Stimulated activated naive B cell treated with anti-CD40 and anti-IgM and Interleukin-4, amounts not matched to agents 10 μg/mL and 1 μg/mL and 100 μg/mL, for 72 hours (primary cell): ENCODE data around the gene FAM83B.
"Not testable (repeated sequence)": the region's sequence is repeated elsewhere in the genome, so short reads cannot be mapped to it uniquely, and the experiment has no call there.

ENCODE experiments used
- ATAC-seq, 2 donors: fragments of 150-1000 bp; cut with Tn5 transposase; replicated peaks; 2 replicates each; pipeline ENCODE4 v1.10.0; 2021; ENCODE audit warnings: moderate library complexity in 1 of 2
- DNase-seq: peaks from one replicate; pipeline ENCODE4 v3.0.0; 2021
- H3K27ac Mint-ChIP-seq: one replicate; pipeline ENCODE4 v1.8.0; 2022; ENCODE audit warnings: mild to moderate bottlenecking, mixed read lengths
- H3K27me3 Mint-ChIP-seq, 2 donors: one replicate each; pipeline ENCODE4 v1.8.0; 2022; ENCODE audit warnings: mixed read lengths in 2 of 2
- H3K36me3 Mint-ChIP-seq, 2 donors: one replicate each; pipeline ENCODE4 v1.8.0; 2022; ENCODE audit warnings: mixed read lengths in 2 of 2, mild to moderate bottlenecking in 1 of 2
- H3K4me1 Mint-ChIP-seq, 2 donors: one replicate each; pipeline ENCODE4 v1.8.0; 2022; ENCODE audit warnings: mixed read lengths in 2 of 2, mild to moderate bottlenecking in 1 of 2
- H3K4me3 Mint-ChIP-seq, 2 donors: one replicate each; pipeline ENCODE4 v1.8.0; 2022; ENCODE audit warnings: mild to moderate bottlenecking in 2 of 2, mixed read lengths in 2 of 2, moderate library complexity in 1 of 2
- H3K9me3 Mint-ChIP-seq, 2 donors: one replicate each; pipeline ENCODE4 v1.8.0; 2022; ENCODE audit warnings: mixed read lengths in 2 of 2, mild to moderate bottlenecking in 1 of 2

The FAM83B gene

GRCh38 chr6:54846243-54846856 lies at the start of gene FAM83B:
FAM83B (plus strand) TSS chr6:54846771; CDS start chr6:54870247, 23,476 bp downstream.
- Mint-ChIP-seq H3K9me3 (peaks cover 0 to 3% of the 10 kb centered on the region in 2 donors), H3K4me1 (no peaks in the 10 kb centered on the region), H3K27me3 (peaks cover 27 to 35% of the 10 kb centered on the region in 2 donors), H3K27ac (no peak within 1 kb of the TSS), H3K4me3 (no peak within 1 kb of the TSS), H3K36me3 (no peaks in the 10 kb centered on the region)
- ATAC-seq (no peak), DNase-seq (no peak)

- H3K36me3 Mint-ChIP-seq, H3K9me3 Mint-ChIP-seq, DNase-seq, H3K27me3 Mint-ChIP-seq, H3K4me1 Mint-ChIP-seq, ATAC-seq, H3K27ac Mint-ChIP-seq, H3K4me3 Mint-ChIP-seq: not testable (repeated sequence)
Measured at GRCh38 chr6:54796918-54797317, 49.7 kb upstream of the FAM83B start.

- H3K27me3 Mint-ChIP-seq = no peaks in the 10 kb centered on the region
- no peaks in the 10 kb centered on the region for H3K36me3 Mint-ChIP-seq
- ATAC-seq (no peak), DNase-seq (no peak)
- peaks cover 5 to 11% of the 10 kb centered on the region in 2 donors for H3K9me3 Mint-ChIP-seq
- H3K4me3 Mint-ChIP-seq = no peak overlapping the region
- no peaks in the 10 kb centered on the region for H3K4me1 Mint-ChIP-seq
- no peak overlapping the region for H3K27ac Mint-ChIP-seq
Measured at GRCh38 chr6:54800050-54800600, 46.4 kb upstream of the FAM83B start.

- H3K4me1 Mint-ChIP-seq = no peaks in the 10 kb centered on the region
- peaks cover 5 to 10% of the 10 kb centered on the region in 2 donors for H3K9me3 Mint-ChIP-seq
- no peak overlapping the region for H3K4me3 Mint-ChIP-seq
Measured at GRCh38 chr6:54801244-54801643, 45.3 kb upstream of the FAM83B start.

DNA sequence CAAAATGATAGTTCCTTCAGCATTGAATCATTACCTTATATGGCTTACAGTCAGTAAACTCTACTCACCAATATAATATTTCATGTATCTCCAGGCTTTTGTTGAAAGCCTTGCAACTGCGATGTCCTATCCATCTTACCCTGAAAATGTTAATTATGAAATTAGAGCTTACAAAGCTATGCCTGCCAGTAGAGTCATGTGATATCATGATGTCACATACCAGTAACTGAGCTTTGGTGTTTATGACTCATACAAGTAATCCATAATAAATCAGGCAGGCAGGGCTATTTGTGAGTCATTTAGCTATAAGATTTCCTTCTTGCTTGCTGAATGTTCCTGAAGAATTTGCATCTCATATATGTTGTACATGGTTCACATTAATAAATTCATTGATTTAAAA lies 44.9 kb upstream of the FAM83B start:
- no peaks in the 10 kb centered on the region for H3K4me1 Mint-ChIP-seq

More at GRCh38 chr6:54801244-54801643, 45.3 kb upstream of the FAM83B start:
- no peak for DNase-seq
- no peak overlapping the region for H3K27ac Mint-ChIP-seq
- no peak for ATAC-seq
- no peaks in the 10 kb centered on the region for H3K27me3 Mint-ChIP-seq
- no peaks in the 10 kb centered on the region for H3K36me3 Mint-ChIP-seq

DNA sequence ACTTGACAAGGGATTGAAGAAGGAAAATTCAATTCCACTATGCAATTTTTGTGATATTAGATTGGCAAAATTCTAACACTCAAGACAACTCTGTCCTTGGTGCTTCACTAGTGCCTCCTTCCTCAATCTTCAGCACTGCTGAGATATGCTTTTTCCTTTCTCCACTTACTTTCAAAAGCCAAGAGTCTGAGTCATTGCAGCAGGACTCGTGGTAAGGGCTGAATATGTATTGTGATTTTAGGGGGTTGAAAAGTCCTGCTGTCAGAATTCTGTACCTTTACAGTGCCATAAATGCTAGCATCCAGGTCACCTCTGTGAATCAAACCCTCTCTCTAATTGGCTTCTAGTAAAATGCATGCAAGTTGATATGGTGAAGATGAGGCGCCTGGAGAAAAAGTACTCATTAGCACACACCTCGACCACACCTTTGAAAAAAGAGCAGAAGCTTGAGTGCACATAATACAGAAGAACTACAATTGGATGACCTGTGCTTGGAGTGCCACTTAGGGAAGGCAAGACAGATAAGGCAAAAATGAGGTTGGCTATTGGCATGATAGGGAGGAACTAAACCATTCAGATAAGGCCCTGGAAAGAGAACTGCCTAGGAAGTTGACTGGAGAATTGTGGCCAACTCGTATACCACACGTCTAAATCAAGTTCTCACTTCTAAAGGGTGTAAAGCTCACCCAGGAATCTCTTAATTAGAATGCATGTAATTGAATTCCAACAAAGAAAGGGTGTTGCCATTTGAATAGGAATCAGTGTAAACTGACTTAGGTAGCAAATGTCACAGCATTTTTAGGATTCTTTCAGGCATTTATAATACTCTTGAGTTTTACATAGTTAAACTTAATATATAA lies 43.6 kb upstream of the FAM83B start:
- Mint-ChIP-seq H3K4me3 (no peak overlapping the region), H3K9me3 (peaks cover 0 to 4% of the 10 kb centered on the region in 2 donors), H3K4me1 (no peaks in the 10 kb centered on the region), H3K36me3 (no peaks in the 10 kb centered on the region), H3K27ac (no peak overlapping the region), H3K27me3 (no peaks in the 10 kb centered on the region)
- ATAC-seq (no peak), DNase-seq (no peak)

More for the DNA sequence above, 44.9 kb upstream of the FAM83B start:
- ATAC-seq = no peak
- Mint-ChIP-seq H3K27ac (no peak overlapping the region), H3K27me3 (no peaks in the 10 kb centered on the region), H3K4me3 (no peak overlapping the region), H3K9me3 (peaks cover under 1 to 5% of the 10 kb centered on the region in 2 donors), H3K36me3 (no peaks in the 10 kb centered on the region)
- DNase-seq = no peak

GRCh38 chr6:54805077-54805476 lies 41.5 kb upstream of the FAM83B start:
- H3K27me3 Mint-ChIP-seq = no peaks in the 10 kb centered on the region
- no peaks in the 10 kb centered on the region for H3K36me3 Mint-ChIP-seq
- ATAC-seq = no peak
- H3K27ac Mint-ChIP-seq = no peak overlapping the region
- no peak overlapping the region for H3K4me3 Mint-ChIP-seq
- H3K9me3 Mint-ChIP-seq = peaks cover 0 to 4% of the 10 kb centered on the region in 2 donors
- no peaks in the 10 kb centered on the region for H3K4me1 Mint-ChIP-seq
- DNase-seq = no peak

GRCh38 chr6:54810147-54810546 lies 36.4 kb upstream of the FAM83B start:
- DNase-seq (no peak), ATAC-seq (no peak)
- Mint-ChIP-seq H3K36me3 (no peaks in the 10 kb centered on the region), H3K9me3 (peaks cover 5 to 6% of the 10 kb centered on the region in 2 donors), H3K27me3 (no peaks in the 10 kb centered on the region), H3K4me1 (no peaks in the 10 kb centered on the region), H3K27ac (no peak overlapping the region), H3K4me3 (no peak overlapping the region)

DNA sequence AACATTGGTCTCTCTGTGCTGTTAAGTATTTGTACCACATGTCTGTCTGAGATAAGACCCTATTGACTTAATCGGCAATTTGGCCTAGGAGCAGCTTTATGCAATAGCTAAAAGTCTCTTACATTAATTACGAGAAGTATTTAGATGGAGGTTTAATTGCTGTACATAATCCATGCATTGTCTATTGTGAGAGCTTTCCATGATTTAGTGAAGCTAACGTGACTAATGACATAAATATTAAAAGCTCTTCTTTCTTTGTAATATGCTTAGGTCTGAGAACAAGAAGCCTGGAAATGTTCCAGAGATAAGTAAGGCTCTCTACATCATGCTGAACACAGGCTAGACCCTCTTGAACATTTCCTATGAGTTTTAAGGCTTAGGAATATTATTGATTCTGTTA lies 32.7 kb upstream of the FAM83B start:
- ATAC-seq (no peak), DNase-seq (no peak)
- no peaks in the 10 kb centered on the region for H3K36me3 Mint-ChIP-seq
- H3K9me3 Mint-ChIP-seq = peaks cover 6 to 9% of the 10 kb centered on the region in 2 donors
- no peak overlapping the region for H3K4me3 Mint-ChIP-seq
- no peaks in the 10 kb centered on the region for H3K27me3 Mint-ChIP-seq
- H3K27ac Mint-ChIP-seq = no peak overlapping the region
- H3K4me1 Mint-ChIP-seq = peaks cover 0 to 2% of the 10 kb centered on the region in 2 donors

DNA sequence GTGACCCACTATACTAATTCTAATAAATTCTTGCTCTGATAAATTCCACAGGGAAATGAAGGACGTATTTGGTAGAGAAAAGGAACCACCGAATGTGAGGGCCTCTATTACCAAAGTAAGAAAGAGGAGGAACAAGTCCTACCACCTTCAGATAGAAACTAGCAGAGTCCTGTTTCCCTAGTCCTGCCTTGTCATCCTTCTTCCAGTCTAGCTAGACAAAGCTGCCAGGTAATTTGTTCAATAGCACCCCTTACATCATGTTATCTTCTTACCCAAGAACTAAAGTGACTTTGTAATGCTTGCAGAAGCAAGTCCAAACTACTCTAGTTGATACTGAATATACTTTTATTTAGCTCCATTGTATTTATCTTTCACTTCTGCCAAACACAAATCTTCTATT lies 29.3 kb upstream of the FAM83B start:
- ATAC-seq = no peak
- no peak overlapping the region for H3K4me3 Mint-ChIP-seq
- H3K27me3 Mint-ChIP-seq = no peaks in the 10 kb centered on the region
- peaks cover 11 to 21% of the 10 kb centered on the region in 2 donors for H3K9me3 Mint-ChIP-seq
- H3K36me3 Mint-ChIP-seq = no peaks in the 10 kb centered on the region
- no peak overlapping the region for H3K27ac Mint-ChIP-seq
- DNase-seq = no peak
- H3K4me1 Mint-ChIP-seq = peaks cover 0 to 2% of the 10 kb centered on the region in 2 donors

DNA sequence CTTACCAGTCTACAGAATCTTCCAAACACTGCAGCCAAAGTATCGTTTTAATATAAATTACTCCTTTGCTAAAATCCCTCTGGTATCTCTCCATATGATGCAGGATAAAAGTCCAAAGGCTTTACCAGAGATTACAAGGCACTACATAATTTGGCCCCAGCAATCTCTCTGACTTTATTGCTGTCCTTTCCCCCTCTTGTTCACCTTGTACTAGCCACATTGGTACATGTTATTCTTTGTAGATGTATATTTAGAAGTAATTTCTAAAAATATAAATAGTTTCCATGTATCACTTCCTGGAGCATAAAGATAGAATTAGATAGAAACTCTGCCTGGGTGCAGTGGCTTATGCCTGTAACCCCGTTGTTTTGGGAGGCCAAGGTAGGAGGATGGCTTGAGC lies 28.7 kb upstream of the FAM83B start:
- no peak overlapping the region for H3K27ac Mint-ChIP-seq
- H3K4me1 Mint-ChIP-seq = peaks cover 0 to 2% of the 10 kb centered on the region in 2 donors
- no peak overlapping the region for H3K4me3 Mint-ChIP-seq
- DNase-seq = no peak
- H3K36me3 Mint-ChIP-seq = no peaks in the 10 kb centered on the region
- peaks cover 16 to 22% of the 10 kb centered on the region in 2 donors for H3K9me3 Mint-ChIP-seq
- no peak for ATAC-seq
- no peaks in the 10 kb centered on the region for H3K27me3 Mint-ChIP-seq

DNA sequence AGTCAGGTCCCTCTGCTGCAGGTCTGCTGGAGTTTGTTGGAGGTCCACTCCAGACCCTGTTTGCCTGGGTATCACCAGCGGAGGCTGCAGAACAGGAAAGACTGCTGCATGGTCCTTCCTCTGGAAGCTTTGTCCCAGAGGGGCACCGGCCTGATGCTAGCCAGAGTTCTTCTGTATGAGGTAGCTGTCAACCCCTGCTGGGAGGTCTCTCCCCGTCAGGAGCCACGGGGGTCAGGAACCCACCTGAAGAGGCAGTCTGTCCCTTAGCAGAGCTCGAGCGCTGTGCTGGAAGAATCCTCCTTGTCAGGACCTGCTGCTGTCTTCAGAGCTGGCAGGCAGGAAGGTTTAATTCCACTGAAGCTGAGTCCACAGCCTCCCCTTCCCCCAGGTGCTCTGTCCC lies 22.3 kb upstream of the FAM83B start:
- H3K9me3 Mint-ChIP-seq = peaks cover 15 to 20% of the 10 kb centered on the region in 2 donors
- DNase-seq, ATAC-seq, H3K4me3 Mint-ChIP-seq, H3K27ac Mint-ChIP-seq, H3K4me1 Mint-ChIP-seq, H3K36me3 Mint-ChIP-seq, H3K27me3 Mint-ChIP-seq: not testable (repeated sequence)

DNA sequence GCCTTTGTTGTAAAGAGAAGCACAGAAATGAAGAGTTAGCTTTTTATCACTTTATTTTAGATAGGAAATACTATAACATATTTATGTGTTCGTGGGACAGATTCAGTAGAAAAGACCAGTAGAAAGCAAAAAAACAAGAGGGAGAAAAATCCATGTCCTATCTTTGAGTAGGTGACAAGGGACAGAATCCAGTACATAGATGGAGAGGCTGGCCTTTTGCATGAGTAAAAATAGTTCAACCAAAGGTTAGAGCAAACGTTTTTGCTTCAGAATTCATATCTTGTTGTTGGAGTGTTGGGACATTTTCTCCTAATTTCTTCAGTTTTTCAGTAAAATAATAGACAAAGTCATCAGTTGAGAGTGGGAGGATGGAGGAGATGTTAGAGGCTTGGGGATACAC lies 19.6 kb upstream of the FAM83B start:
- no peaks in the 10 kb centered on the region for H3K36me3 Mint-ChIP-seq
- H3K27me3 Mint-ChIP-seq = no peaks in the 10 kb centered on the region
- no peak overlapping the region for H3K4me3 Mint-ChIP-seq
- no peak overlapping the region for H3K27ac Mint-ChIP-seq
- H3K9me3 Mint-ChIP-seq = peaks cover 6 to 13% of the 10 kb centered on the region in 2 donors
- ATAC-seq (no peak), DNase-seq (no peak)
- H3K4me1 Mint-ChIP-seq = no peaks in the 10 kb centered on the region

GRCh38 chr6:54830216-54830615 lies 16.4 kb upstream of the FAM83B start:
- Mint-ChIP-seq H3K27me3 (no peaks in the 10 kb centered on the region), H3K4me1 (no peaks in the 10 kb centered on the region), H3K4me3 (no peak overlapping the region), H3K36me3 (no peaks in the 10 kb centered on the region), H3K9me3 (peaks cover 3 to 4% of the 10 kb centered on the region in 2 donors), H3K27ac (no peak overlapping the region)
- no peak for DNase-seq
- ATAC-seq = no peak

GRCh38 chr6:54835176-54835575 lies 11.4 kb upstream of the FAM83B start:
- Mint-ChIP-seq H3K4me1 (no peaks in the 10 kb centered on the region), H3K27me3 (no peaks in the 10 kb centered on the region), H3K4me3 (no peak overlapping the region), H3K9me3 (peaks cover 0 to 3% of the 10 kb centered on the region in 2 donors), H3K36me3 (no peaks in the 10 kb centered on the region), H3K27ac (no peak overlapping the region)
- DNase-seq (no peak), ATAC-seq (no peak)
